Glutamatergic neuron (in vitro differentiated cells): ENCODE measurements around the gene ACACB. TPM values are rescaled to one million over a fixed set of nuclear protein-coding genes. Genes with fewer than 3 reads are reported as not detected.

Experiments used
- DNase-seq: peaks from one replicate; pipeline ENCODE4 v3.0.0; 2022
- H3K27ac Mint-ChIP-seq: one replicate; pipeline ENCODE4 v1.8.0; 2020; ENCODE audit warnings: mild to moderate bottlenecking, mixed read lengths, inconsistent platforms; ENCODE audit not compliant: unreplicated experiment
- H3K27me3 Mint-ChIP-seq: one replicate; pipeline ENCODE4 v1.8.0; 2020; ENCODE audit warnings: mild to moderate bottlenecking, moderate library complexity, mixed read lengths, inconsistent platforms; ENCODE audit not compliant: unreplicated experiment
- H3K36me3 Mint-ChIP-seq: one replicate; pipeline ENCODE4 v1.8.0; 2020; ENCODE audit warnings: mild to moderate bottlenecking, mixed read lengths, inconsistent platforms; ENCODE audit not compliant: unreplicated experiment
- H3K4me1 Mint-ChIP-seq: one replicate; pipeline ENCODE4 v1.8.0; 2020; ENCODE audit warnings: mild to moderate bottlenecking, low read depth, mixed read lengths, inconsistent platforms; ENCODE audit not compliant: unreplicated experiment
- H3K4me3 Mint-ChIP-seq: one replicate; pipeline ENCODE4 v1.8.0; 2020; ENCODE audit warnings: mild to moderate bottlenecking, mixed read lengths, inconsistent platforms; ENCODE audit not compliant: unreplicated experiment
- H3K9me3 Mint-ChIP-seq: one replicate; pipeline ENCODE4 v1.8.0; 2020; ENCODE audit warnings: mild to moderate bottlenecking, moderate library complexity, mixed read lengths, inconsistent platforms; ENCODE audit not compliant: unreplicated experiment
- total RNA-seq: library from RNA; stranded (reverse); fragmentation: NEBNext Ultra II Directional; extraction: Animal tissue kit (Norgen Biotek cat#: 25700); gene quantifications from one replicate; pipeline ENCODE4 v1.2.1, GENCODE V29; 2021; ENCODE audit not compliant: unreplicated experiment
- TF ChIP-seq, protein P1 (sequence below): fragments of 200-600 bp; sonication (generic); IDR thresholded peaks from one replicate; pipeline ENCODE4 v1.5.0; 2021; ENCODE audit not compliant: partially characterized antibody, unreplicated experiment

Gene ACACB
- total RNA-seq, 1 donor from 2014 or later: 3.8 TPM

DNA sequence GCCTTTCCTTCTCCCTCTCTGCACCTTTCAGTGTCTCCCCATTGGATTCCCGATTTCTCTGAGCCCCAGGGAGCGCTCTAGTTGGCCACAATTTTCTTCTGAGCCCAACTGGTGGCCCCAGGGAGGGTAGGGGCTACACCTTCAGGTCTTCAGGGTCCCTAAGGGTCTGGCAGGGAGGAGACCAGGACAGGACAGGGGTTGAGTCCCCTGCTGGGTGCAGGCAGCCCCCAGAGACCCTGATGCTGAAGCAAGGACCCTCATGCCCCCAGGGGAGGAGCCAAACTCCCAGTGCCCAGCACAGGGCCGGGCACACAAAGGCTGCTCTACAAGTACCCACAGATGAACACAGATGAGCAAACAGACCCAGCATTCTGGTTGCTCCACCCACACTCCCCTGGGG lies 180.0 kb downstream of the ACACB start:
- H3K36me3 Mint-ChIP-seq: no peaks in the 10 kb centered on the region
- no peak overlapping the region for H3K4me3 Mint-ChIP-seq
- DNase-seq: no peak
- TF ChIP-seq, protein P1, sequence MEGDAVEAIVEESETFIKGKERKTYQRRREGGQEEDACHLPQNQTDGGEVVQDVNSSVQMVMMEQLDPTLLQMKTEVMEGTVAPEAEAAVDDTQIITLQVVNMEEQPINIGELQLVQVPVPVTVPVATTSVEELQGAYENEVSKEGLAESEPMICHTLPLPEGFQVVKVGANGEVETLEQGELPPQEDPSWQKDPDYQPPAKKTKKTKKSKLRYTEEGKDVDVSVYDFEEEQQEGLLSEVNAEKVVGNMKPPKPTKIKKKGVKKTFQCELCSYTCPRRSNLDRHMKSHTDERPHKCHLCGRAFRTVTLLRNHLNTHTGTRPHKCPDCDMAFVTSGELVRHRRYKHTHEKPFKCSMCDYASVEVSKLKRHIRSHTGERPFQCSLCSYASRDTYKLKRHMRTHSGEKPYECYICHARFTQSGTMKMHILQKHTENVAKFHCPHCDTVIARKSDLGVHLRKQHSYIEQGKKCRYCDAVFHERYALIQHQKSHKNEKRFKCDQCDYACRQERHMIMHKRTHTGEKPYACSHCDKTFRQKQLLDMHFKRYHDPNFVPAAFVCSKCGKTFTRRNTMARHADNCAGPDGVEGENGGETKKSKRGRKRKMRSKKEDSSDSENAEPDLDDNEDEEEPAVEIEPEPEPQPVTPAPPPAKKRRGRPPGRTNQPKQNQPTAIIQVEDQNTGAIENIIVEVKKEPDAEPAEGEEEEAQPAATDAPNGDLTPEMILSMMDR: no peak
- no peaks in the 10 kb centered on the region for H3K4me1 Mint-ChIP-seq
- no peaks in the 10 kb centered on the region for H3K9me3 Mint-ChIP-seq
- no peak overlapping the region for H3K27ac Mint-ChIP-seq
- peaks cover 4% of the 10 kb centered on the region for H3K27me3 Mint-ChIP-seq

DNA sequence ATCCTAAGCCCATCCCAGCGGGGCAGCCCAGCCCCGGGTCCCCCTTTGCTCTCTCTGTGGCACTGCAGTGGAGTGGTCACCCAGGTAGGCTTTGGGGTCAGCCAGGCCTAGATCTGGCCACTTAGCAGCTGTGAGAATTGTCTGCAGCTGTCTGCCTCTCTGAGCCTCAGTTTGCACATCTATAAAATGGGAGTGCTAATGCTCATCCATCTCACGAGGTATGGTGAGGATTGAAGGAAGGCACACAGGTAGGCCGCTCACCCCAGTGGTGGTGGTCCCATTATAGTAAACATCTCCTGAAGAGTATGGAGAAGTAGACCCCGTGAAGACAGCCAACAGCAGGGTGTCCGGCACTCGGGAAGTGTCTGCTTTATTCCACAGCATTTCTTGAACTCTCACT lies 183.5 kb downstream of the ACACB start:
- Mint-ChIP-seq H3K27me3 (peaks cover 2% of the 10 kb centered on the region), H3K4me3 (no peak overlapping the region)
- DNase-seq: no peak

DNA sequence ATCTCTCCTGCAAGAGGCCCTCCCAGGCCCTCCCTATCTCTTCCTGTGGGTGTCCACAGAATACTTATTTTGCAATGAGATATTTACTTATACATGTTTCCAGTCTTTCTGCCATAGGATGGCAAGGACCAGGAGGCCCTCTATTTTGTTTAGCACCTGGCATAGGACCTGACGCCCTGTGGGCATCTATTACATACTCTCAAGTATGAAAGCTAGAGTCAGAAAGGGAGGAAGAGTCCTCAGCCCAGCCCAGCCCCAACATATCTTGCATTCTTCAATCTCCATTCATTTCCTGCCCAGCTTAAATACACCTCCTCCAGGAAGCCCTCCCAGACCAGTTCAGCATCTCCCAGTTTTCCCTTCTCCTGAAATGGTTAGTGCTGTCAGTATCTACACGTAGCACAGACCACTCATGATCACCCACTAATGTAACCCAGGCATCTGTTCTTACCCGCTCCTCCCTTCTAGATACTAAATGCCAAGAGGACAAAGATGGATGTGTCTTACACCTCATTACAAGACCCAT lies 185.3 kb downstream of the ACACB start:
- Mint-ChIP-seq H3K27me3 (peaks cover 2% of the 10 kb centered on the region), H3K9me3 (peaks cover 2% of the 10 kb centered on the region), H3K4me1 (peaks cover 3% of the 10 kb centered on the region), H3K4me3 (peak overlapping the region; percentile 63), H3K36me3 (no peaks in the 10 kb centered on the region), H3K27ac (no peak overlapping the region)
- TF ChIP-seq, protein P1: no peak
- DNase-seq: no peak

More for the DNA sequence above, 183.5 kb downstream of the ACACB start:
- Mint-ChIP-seq H3K9me3 (peaks cover 2% of the 10 kb centered on the region), H3K4me1 (peaks cover 3% of the 10 kb centered on the region), H3K36me3 (no peaks in the 10 kb centered on the region), H3K27ac (no peak overlapping the region)
- TF ChIP-seq, protein P1: no peak

DNA sequence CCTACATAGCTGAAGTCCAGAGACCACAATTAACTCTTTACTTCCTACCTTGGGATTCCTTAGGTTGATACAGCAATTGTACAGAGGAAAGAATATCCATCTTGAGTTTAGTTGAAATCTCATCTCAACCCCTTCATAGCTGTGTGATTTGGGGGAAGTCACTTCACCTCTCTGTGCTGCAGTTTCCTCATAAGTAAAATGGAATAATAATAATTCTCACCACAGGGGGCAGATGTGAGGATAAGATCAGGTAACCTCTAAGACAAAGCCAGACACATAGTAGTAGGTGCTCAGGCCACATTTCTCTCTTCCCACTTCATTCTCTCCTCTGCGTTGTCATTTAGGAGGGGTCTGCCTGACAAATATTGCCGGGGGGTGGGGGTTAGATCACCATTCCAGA lies 186.0 kb downstream of the ACACB start:
- H3K36me3 Mint-ChIP-seq: no peaks in the 10 kb centered on the region
- peaks cover 2% of the 10 kb centered on the region for H3K9me3 Mint-ChIP-seq
- DNase-seq: no peak
- no peak overlapping the region for H3K27ac Mint-ChIP-seq
- TF ChIP-seq, protein P1: peak; percentile 51
- H3K27me3 Mint-ChIP-seq: peaks cover 2% of the 10 kb centered on the region
- H3K4me1 Mint-ChIP-seq: peaks cover 3% of the 10 kb centered on the region
- no peak overlapping the region for H3K4me3 Mint-ChIP-seq

DNA sequence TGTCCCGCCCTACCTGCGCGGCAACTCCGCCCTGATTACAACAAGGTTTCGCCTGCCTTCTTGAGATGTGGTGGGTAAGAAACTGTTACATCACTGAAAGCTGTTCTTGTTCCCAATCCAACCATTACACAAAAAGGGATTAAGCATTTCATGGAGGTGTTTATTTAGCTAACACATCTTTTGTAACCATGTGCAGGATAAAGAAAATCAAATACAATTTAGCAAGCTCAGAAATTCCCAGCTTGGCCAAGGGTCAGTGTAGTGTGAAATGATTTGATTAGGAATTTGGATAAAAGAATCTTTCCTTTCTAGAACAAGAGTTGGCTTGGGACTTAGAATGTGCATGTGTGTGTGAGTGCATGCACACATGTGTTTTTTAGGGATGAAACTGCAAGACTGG lies 186.4 kb downstream of the ACACB start:
- H3K27me3 Mint-ChIP-seq: peaks cover 4% of the 10 kb centered on the region
- no peak for DNase-seq
- no peak overlapping the region for H3K27ac Mint-ChIP-seq
- TF ChIP-seq, protein P1: no peak
- H3K4me3 Mint-ChIP-seq: no peak overlapping the region
- peaks cover 2% of the 10 kb centered on the region for H3K9me3 Mint-ChIP-seq
- H3K36me3 Mint-ChIP-seq: no peaks in the 10 kb centered on the region
- peaks cover 3% of the 10 kb centered on the region for H3K4me1 Mint-ChIP-seq
